Coronary artery (tissue), 2 donors: ENCODE data around the gene EPN1.
"Not testable (repeated sequence)": the region's sequence is repeated elsewhere in the genome, so short reads cannot be mapped to it uniquely, and the experiment has no call there.

Experiments used
- DNase-seq: peaks from one replicate; pipeline ENCODE4 v3.0.0-alpha.2; 2017; ENCODE audit warnings: low spot score
- H3K27ac ChIP-seq, 2 donors: fragments of 200-600 bp; sonication (generic); one replicate each; pipeline ENCODE4 v1.5.1; 2016 to 2019
- H3K4me3 ChIP-seq: fragments of 200-600 bp; sonication (generic); 2 replicates; pipeline ENCODE4 v1.5.1; 2016; ENCODE audit warnings: mild to moderate bottlenecking, moderate library complexity
- TF ChIP-seq, protein P1 (sequence below): fragments of 200-600 bp; sonication (generic); IDR thresholded peaks from one replicate; pipeline ENCODE4 v1.5.1; 2019; ENCODE audit warnings: antibody characterized with exemption

EPN1 gene

GRCh38 chr19:55750715-55751114 lies 75.7 kb downstream of the EPN1 start:
- no peak overlapping the region for H3K27ac ChIP-seq
- DNase-seq, result no peak
- H3K4me3 ChIP-seq, result no peak overlapping the region

DNA sequence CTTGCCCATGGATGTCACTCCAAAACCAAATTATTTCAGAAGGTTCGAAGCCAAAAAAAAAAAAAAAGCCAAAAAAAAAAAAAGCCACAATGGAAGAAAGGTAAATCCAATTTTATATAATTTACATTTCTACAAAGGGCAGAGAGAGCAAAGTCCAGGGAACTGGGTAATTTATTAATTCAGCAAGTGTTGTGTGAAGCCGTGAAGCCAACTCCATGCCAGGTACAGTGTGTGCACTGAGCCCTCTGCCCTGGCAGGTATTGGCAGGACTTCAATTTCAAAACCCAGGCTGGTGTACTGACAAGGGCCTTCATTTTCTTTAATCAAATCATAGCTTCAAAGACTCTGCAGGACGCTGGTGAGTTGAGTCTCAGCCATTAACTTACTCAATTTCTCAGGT lies 78.4 kb downstream of the EPN1 start:
- Histone ChIP-seq H3K27ac (no peak overlapping the region), H3K4me3 (no peak overlapping the region)
- no peak for DNase-seq
- TF ChIP-seq, protein P1, sequence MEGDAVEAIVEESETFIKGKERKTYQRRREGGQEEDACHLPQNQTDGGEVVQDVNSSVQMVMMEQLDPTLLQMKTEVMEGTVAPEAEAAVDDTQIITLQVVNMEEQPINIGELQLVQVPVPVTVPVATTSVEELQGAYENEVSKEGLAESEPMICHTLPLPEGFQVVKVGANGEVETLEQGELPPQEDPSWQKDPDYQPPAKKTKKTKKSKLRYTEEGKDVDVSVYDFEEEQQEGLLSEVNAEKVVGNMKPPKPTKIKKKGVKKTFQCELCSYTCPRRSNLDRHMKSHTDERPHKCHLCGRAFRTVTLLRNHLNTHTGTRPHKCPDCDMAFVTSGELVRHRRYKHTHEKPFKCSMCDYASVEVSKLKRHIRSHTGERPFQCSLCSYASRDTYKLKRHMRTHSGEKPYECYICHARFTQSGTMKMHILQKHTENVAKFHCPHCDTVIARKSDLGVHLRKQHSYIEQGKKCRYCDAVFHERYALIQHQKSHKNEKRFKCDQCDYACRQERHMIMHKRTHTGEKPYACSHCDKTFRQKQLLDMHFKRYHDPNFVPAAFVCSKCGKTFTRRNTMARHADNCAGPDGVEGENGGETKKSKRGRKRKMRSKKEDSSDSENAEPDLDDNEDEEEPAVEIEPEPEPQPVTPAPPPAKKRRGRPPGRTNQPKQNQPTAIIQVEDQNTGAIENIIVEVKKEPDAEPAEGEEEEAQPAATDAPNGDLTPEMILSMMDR, result no peak

More at GRCh38 chr19:55750715-55751114, 75.7 kb downstream of the EPN1 start:
- TF ChIP-seq, protein P1, result no peak

DNA sequence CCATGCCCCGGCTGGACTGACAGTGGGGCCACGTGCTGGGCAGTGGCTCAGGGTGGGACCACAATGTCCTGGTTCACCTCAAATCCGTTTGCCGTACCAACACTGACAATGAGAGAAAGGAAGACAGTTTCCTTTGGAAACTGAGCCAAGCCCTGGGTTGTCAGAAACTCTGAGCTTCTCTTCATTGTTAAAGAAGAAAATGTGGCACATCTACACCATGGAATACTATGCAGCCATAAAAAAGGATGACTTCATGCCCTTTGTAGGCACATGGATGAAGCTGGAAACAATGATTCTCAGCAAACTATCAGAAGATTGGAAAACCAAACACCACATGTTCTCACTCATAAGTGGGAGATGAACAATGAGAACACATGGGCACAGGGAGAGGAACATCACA lies 81.8 kb downstream of the EPN1 start:
- H3K27ac ChIP-seq, H3K4me3 ChIP-seq, DNase-seq: not testable (repeated sequence)

DNA sequence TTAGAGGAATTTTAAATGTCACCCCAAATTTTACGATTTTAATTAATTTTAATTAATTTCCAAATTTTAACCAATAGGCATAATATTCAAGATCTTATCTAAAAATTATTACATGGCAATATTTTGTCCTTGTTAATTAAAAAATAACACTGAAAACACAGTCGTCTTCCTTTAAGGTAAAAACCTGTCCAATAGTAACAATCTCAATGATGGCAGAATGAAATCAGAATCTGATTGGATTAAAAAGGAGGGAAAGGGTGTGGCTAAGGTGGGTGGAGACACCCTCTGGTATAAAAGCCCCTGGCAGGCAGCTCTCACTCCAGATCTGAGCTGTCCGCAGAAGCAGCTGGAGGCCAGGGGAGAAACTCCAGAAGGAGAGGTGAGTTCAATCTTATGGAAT lies 83.8 kb downstream of the EPN1 start, which contains the start of gene RFPL4A:
Gene RFPL4A (plus strand): TSS at position 301 of the 400 bp plus-strand sequence. CDS start 2,704 bp downstream, outside the sequence.
- not testable (repeated sequence) for DNase-seq, H3K27ac ChIP-seq, H3K4me3 ChIP-seq
